Measurements from ENCODE around the gene COL4A1. TPM values are rescaled to one million over a fixed set of nuclear protein-coding genes. Genes with fewer than 3 reads are reported as not detected.

Gene COL4A1
- total and polyA plus RNA-seq, 11 donors: 52.6 to 428 (median 184) TPM

DNA sequence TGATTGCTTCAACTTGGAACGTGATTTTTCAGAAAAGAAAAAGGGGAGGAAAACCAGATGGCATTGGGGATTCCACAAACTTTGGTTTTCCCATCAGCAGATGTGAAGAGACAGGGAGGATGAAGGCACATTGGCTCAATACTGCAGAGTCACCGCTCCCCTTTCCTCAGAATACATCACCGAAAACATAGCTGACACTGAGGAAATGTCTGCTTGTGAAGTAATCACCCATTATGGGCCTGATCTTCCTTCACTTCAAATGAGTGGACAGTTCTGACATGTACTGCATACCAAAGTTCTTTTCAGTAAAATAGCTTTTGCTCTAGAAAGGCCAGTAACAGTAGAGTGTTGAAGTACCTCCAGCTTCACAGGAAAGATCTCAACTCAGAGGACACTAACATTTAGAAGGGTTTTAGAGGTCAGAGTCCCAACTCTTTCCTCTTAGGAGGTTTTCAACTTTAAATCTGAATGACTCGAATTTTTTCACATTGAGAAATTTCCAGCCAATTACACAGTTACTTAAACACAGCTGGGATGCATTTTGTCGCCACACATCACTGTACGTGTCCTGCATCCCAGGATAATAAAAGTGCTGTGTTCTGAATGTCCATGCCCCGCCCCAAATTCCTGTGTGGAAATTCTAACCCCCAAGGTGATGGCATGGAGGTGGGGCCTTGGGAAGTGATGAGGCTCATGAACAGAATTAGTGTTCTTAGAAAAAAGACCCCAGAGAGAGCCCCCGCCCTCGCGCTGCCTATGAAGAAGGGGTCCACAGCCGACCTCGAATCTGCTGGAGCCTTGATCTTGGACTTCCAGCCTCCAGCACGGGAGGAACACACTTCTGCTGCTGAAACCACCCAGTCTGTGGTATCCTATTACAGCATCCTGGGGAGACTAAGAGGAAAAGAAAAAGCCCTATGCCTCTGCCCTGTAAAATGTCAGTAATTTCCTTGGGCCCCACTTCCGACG is 77.7 kb downstream of the COL4A1 start:
- peaks cover 18 to 86% (median 66%) of the 10 kb centered on the region in 12 donors for H3K4me1 ChIP-seq
- WGBS, 4 donors: 74 to 82% (median 76%) methylated on average over 13 to 15 of the region's 15 CpGs
- no peak for TF ChIP-seq POLR2A (IDR thresholded peaks at IDR 0.05)
- TF ChIP-seq, protein P1, sequence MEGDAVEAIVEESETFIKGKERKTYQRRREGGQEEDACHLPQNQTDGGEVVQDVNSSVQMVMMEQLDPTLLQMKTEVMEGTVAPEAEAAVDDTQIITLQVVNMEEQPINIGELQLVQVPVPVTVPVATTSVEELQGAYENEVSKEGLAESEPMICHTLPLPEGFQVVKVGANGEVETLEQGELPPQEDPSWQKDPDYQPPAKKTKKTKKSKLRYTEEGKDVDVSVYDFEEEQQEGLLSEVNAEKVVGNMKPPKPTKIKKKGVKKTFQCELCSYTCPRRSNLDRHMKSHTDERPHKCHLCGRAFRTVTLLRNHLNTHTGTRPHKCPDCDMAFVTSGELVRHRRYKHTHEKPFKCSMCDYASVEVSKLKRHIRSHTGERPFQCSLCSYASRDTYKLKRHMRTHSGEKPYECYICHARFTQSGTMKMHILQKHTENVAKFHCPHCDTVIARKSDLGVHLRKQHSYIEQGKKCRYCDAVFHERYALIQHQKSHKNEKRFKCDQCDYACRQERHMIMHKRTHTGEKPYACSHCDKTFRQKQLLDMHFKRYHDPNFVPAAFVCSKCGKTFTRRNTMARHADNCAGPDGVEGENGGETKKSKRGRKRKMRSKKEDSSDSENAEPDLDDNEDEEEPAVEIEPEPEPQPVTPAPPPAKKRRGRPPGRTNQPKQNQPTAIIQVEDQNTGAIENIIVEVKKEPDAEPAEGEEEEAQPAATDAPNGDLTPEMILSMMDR (IDR thresholded peaks at IDR 0.05): no peak
- no peaks in the 10 kb centered on the region for H3K36me3 ChIP-seq
- no peaks in the 10 kb centered on the region for H3K27me3 ChIP-seq
- H3K9me3 ChIP-seq: no peaks in the 10 kb centered on the region
- intact Hi-C loops (cut with DNase I): loop anchor here in 5 of 10 donors (5.0 to 10.0 kb wide), 4 partner anchors 73 to 326 kb away; no protein-coding TSS in a partner anchor
- H3K4me3 ChIP-seq: no peak overlapping the region
- no peak for ATAC-seq
- no peak for DNase-seq
- peak overlapping the region in 10 of 12 donors; percentile 23 to 88 (median 37) for H3K27ac ChIP-seq

DNA sequence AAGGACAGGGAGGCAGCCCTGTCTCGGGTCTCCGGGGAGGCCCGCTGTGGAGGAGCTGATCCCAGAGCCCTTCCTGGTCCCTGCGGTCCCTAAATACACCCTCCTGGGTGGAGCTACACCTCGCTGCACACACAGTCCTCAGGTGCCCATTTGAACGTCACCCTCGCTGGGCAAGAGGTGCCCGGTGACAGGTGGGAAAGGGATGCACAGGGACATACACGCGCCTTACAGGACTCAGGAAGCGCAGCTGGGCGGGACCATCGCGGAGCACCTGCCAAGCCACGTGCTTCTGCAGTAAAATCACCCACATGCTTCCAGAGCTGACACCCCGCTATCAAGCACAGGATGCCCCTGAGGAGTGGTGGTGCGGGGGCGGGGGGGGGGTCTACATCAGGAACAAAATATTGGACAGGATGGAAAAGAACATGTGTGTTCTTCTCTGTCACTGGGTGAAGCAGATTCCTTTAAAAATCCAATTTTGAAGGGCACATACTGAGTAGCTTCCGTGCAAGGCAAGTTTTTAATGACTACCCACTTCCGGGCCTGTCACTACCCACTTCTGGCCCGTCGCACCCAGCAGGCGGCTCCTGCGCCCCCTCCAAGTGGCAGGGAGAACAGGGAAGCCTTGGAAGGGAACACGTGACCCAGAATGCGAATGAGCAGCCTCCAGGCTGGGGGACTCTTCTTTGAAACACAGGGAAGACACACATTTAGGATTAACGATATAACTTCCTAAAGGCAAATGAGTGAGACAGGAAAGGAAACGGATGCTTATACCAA is 78.9 kb downstream of the COL4A1 start:
- H3K9me3 ChIP-seq: no peaks in the 10 kb centered on the region
- H3K36me3 ChIP-seq: no peaks in the 10 kb centered on the region
- H3K27ac ChIP-seq: peak overlapping the region in 11 of 12 donors; percentile 27 to 88 (median 42)
- H3K4me1 ChIP-seq: peaks cover 15 to 84% (median 59%) of the 10 kb centered on the region in 12 donors
- H3K27me3 ChIP-seq: no peaks in the 10 kb centered on the region
- intact Hi-C loops (cut with DNase I): loop anchor here in 5 of 10 donors (5.0 to 10.0 kb wide), 4 partner anchors 74 to 327 kb away; no protein-coding TSS in a partner anchor
- no peak for TF ChIP-seq POLR2A (IDR thresholded peaks at IDR 0.05)
- TF ChIP-seq, protein P1 (IDR thresholded peaks at IDR 0.05): no peak
- H3K4me3 ChIP-seq: no peak overlapping the region
- 69 to 80% (median 72%) methylated on average over 28 of the region's 28 CpGs for WGBS, 4 donors
- DNase-seq (no peak), ATAC-seq (peak in 2 of 4 donors; percentile 10 to 25)

DNA sequence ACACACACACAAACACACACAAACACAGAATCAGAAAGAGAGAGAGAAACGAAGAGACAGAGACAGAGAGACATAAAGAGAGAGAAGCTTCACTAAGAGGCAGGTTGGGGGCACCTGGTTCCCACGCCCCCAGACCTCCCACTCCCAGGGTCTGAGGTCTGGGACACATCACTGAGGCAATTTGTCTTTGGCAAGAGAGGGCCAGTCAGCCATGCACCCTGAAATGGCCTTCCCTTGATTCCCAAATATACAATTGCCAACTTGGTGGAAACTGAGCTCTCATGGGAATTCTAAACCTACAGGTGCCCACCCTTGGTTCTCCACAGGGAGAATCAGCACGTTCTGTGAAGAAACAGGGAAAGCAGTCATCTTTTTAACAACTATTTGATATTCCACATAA is 79.5 kb downstream of the COL4A1 start:
- intact Hi-C loops (cut with DNase I): loop anchor here in 5 of 10 donors (5.0 to 10.0 kb wide), 4 partner anchors 75 to 327 kb away; no protein-coding TSS in a partner anchor
- Histone ChIP-seq H3K36me3 (no peaks in the 10 kb centered on the region), H3K4me1 (peaks cover 14 to 78% (median 57%) of the 10 kb centered on the region in 12 donors), H3K27ac (peak overlapping the region in 6 of 12 donors; percentile 2 to 88 (median 51)), H3K4me3 (no peak overlapping the region), H3K27me3 (no peaks in the 10 kb centered on the region), H3K9me3 (no peaks in the 10 kb centered on the region)
- no peak for ATAC-seq
- WGBS, 4 donors: 79 to 90% (median 86%) methylated on average over 3 of the region's 3 CpGs
- no peak for DNase-seq
- no peak for TF ChIP-seq POLR2A (IDR thresholded peaks at IDR 0.05)
- TF ChIP-seq, protein P1 (IDR thresholded peaks at IDR 0.05): no peak

Data from heart left ventricle (tissue), 16 donors.